ENCODE measurements around the gene AP3S2. TPM values are rescaled to one million over a fixed set of nuclear protein-coding genes. Genes with fewer than 3 reads are reported as not detected.

The AP3S2 gene
- total and polyA plus RNA-seq, 7 donors, result 18.0 to 74.3 (median 44.7) TPM

DNA sequence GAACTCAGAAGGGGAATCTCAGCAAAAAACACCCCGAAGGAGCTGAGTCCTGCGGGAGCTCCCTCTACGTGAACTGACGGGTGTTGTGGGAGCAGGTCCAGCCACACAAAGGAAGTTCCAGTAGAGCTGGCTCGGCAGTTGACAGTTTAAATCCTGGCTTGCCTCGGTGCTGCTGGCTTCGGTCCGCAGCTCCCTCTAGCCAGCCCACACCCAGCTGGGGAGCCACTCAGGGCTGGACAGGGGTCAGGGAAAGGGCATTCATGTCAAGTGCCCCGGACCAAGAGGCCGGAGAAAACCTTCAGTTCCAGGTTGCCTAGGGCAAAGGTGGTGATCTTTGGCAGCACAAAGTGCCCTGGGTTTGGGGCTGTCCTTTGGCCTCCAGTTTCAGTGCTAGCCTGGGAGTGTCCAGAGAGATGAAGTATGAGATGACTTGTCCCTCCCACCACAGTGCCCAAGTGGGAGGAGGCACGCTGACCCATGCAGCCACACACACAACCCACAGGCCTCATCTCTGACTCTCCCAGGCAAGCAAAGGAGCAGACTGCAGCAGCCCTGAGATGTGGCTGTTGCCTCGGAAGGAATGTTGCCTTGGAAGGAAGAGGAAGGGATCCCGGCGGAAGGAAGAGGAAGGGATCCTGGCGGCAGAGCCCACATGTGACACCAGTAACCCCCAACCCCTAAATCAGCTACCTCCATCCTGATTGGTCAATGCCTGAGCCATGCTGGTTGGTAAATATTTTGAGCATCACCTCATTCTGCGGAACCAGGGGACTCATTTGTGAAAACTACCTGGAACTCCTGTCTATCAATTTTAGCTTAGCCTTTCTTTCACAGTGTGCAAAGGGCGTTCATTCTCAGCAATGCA is 65.3 kb downstream of the AP3S2 start:
- 21 to 29% (median 23%) methylated on average over 17 of the region's 17 CpGs for WGBS, 3 donors
- Histone ChIP-seq H3K27me3 (ENCODE audit: insufficient read depth in 3 of 3, low read length in 2 of 3) (no peaks in the 10 kb centered on the region), H3K9me3 (no peaks in the 10 kb centered on the region), H3K4me1 (peaks cover 12% of the 10 kb centered on the region), H3K36me3 (ENCODE audit: insufficient read depth in 1 of 2, low read depth in 1 of 2) (peaks cover 0 to 22% of the 10 kb centered on the region in 2 donors), H3K4me3 (no peak overlapping the region), H3K27ac (peak overlapping the region; percentile 41)
- DNase-seq (peak; percentile 67 to 77), ATAC-seq (peak; percentile 57 to 79 (median 72))
- TF ChIP-seq, protein P1, sequence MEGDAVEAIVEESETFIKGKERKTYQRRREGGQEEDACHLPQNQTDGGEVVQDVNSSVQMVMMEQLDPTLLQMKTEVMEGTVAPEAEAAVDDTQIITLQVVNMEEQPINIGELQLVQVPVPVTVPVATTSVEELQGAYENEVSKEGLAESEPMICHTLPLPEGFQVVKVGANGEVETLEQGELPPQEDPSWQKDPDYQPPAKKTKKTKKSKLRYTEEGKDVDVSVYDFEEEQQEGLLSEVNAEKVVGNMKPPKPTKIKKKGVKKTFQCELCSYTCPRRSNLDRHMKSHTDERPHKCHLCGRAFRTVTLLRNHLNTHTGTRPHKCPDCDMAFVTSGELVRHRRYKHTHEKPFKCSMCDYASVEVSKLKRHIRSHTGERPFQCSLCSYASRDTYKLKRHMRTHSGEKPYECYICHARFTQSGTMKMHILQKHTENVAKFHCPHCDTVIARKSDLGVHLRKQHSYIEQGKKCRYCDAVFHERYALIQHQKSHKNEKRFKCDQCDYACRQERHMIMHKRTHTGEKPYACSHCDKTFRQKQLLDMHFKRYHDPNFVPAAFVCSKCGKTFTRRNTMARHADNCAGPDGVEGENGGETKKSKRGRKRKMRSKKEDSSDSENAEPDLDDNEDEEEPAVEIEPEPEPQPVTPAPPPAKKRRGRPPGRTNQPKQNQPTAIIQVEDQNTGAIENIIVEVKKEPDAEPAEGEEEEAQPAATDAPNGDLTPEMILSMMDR (IDR thresholded peaks at IDR 0.05), result no peak
- intact Hi-C loops (cut with DNase I), result loop anchor here in 1 of 2 donors (5.0 kb wide), 1 partner anchor 56 kb away; no protein-coding TSS in a partner anchor

DNA sequence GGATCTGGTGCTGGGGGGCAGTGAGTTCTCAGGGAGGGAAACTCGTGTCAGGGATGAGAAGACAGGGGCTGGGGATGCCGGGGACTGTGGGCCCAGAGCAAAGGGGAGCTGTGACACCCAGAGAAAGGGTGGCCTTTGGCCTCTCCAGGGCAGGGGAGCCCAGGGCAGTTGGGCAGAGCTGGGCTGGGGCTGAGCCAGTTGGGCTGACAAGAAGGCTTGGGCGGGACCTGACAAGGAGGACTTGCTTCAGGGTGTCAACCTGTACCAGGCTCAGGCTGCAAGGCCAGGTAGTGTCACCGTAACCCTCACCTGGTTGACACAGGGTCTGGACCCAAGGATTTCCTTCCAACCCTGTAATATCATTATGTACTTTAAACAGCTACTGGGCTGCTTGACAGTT is 66.0 kb downstream of the AP3S2 start:
- Histone ChIP-seq H3K36me3 (ENCODE audit: insufficient read depth in 1 of 2, low read depth in 1 of 2) (peaks cover 0 to 15% of the 10 kb centered on the region in 2 donors), H3K4me1 (peaks cover 12% of the 10 kb centered on the region), H3K27ac (peak overlapping the region; percentile 41), H3K27me3 (ENCODE audit: insufficient read depth in 3 of 3, low read length in 2 of 3) (no peaks in the 10 kb centered on the region), H3K9me3 (no peaks in the 10 kb centered on the region), H3K4me3 (no peak overlapping the region)
- peak; percentile 16 to 26 (median 22) for ATAC-seq
- TF ChIP-seq, protein P1 (IDR thresholded peaks at IDR 0.05), result no peak
- peak in 1 of 2 donors; percentile 51 for DNase-seq
- WGBS, 3 donors, result 68 to 87% (median 86%) methylated on average over 3 to 4 of the region's 4 CpGs
- intact Hi-C loops (cut with DNase I), result loop anchor here in 1 of 2 donors (5.0 kb wide), 1 partner anchor 56 kb away; no protein-coding TSS in a partner anchor

DNA sequence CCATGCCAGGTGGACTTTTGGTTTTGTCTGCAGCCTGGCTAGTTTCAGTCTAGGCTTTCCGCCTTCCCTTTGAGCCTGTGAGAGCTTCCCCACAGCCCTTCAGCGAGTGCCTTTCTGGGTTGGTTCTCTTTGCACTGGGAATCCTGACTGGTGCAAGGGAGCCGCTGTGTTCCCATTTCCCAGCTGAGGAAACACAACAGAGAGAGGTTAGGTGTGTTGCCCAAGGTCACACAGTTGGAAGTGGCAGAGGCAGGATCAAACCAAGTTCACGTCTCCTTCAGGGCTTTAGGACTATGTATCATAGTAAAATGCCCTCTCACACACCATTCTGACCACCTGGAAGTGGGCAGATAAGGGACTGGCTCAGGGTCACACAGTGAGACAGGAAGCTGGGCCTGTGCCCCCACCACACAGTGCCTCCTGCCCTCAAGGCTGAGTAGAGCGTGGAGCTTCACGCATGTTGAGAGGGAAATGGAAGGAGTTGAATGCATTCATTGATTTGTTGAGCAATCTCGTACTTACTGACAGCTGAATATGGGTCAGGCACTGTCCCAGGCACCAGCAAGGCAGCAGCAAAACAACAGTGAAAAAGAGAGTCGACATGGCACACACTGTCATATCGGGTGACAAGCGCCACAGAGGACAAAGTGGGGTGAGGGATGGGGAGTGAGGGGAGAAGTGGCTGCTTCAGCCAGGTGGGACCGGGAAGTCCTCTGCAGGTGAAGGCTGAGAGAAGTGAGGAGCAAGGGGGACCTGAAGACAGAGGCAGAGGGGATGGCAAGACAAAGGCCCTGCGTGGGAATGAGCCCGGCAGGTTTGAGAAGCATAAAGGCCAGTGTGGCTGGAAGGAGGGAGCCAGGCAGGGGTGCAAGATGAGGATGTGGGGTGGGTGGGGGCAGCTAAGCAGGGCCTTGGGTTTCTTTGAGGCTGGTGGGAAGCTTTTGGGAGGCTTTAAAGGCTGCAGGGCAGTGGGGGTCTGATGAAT is 66.8 kb downstream of the AP3S2 start:
- DNase-seq (no peak), ATAC-seq (no peak)
- no peak overlapping the region for H3K27ac ChIP-seq
- 83 to 88% (median 87%) methylated on average over 13 of the region's 13 CpGs for WGBS, 3 donors
- H3K4me3 ChIP-seq, result no peak overlapping the region
- TF ChIP-seq, protein P1 (IDR thresholded peaks at IDR 0.05), result no peak
- intact Hi-C loops (cut with DNase I), result loop anchor here in 1 of 2 donors (5.0 kb wide), 1 partner anchor 55 kb away; no protein-coding TSS in a partner anchor
- H3K9me3 ChIP-seq, result no peaks in the 10 kb centered on the region
- peaks cover 0 to 7% of the 10 kb centered on the region in 2 donors for H3K36me3 ChIP-seq (ENCODE audit: insufficient read depth in 1 of 2, low read depth in 1 of 2)
- H3K4me1 ChIP-seq, result peaks cover 12% of the 10 kb centered on the region
- H3K27me3 ChIP-seq (ENCODE audit: insufficient read depth in 3 of 3, low read length in 2 of 3), result peaks cover 0 to 6% (median 0%) of the 10 kb centered on the region in 3 donors

DNA sequence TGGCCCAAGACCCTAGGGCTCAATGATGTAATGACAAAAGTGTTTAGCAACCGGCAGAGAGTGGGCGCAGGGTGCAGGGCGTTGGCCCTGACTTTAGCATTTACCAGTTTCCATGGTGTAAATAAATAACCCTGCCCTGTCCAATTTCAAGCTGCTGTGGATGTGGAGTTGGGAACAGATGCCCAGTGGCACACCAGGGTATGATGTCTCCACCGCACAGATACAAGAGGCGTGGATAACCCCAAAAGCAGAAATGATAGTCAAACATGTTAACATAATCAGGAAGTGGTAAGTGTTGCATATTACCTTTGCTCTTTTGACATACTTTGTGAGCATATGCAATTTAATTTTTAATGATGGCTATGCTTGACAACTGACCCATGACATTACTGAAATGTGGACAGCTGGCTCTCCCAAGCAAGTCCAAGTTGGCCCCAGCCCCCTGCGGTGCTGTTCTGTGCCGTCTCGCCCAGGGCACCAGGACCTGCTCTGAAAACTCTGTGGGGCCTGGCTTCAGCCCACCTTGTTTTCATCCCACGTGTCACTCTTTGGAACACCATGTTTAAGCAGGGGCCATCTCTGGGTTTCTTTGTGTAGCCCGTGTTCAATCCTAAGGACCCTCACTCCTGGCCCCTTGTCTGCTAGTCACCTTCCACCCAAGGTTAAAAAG is 68.4 kb downstream of the AP3S2 start:
- Histone ChIP-seq H3K4me1 (peaks cover 12% of the 10 kb centered on the region), H3K4me3 (no peak overlapping the region), H3K27me3 (ENCODE audit: insufficient read depth in 3 of 3, low read length in 2 of 3) (peaks cover 0 to 18% (median 0%) of the 10 kb centered on the region in 3 donors), H3K27ac (no peak overlapping the region), H3K36me3 (ENCODE audit: insufficient read depth in 1 of 2, low read depth in 1 of 2) (no peaks in the 10 kb centered on the region), H3K9me3 (no peaks in the 10 kb centered on the region)
- WGBS, 3 donors, result 41 to 61% (median 42%) methylated on average over 10 of the region's 10 CpGs
- DNase-seq (no peak), ATAC-seq (no peak)
- intact Hi-C loops (cut with DNase I), result loop anchor here in 1 of 2 donors (5.0 kb wide), 1 partner anchor 53 kb away; no protein-coding TSS in a partner anchor
- TF ChIP-seq, protein P1 (IDR thresholded peaks at IDR 0.05), result no peak

Data from psoas muscle (tissue), 8 donors.